Stimulated activated CD8-positive, alpha-beta memory T cell treated with anti-CD3 and anti-CD28 coated beads, Interleukin-7, amount 100 ng/mL, for 48 hours (primary cell): ENCODE measurements around the gene IL10.

Source experiments
- DNase-seq, 2 donors: peaks; one replicate each; pipeline ENCODE4 v3.0.0-alpha.2; 2020; ENCODE audit warnings: low read depth in 1 of 2; ENCODE audit errors: extremely low read depth in 1 of 2

IL10 gene

GRCh38 chr1:206737729-206738201 lies 34.5 kb downstream of the IL10 start:
- DNase-seq = peak in 1 of 2 donors; percentile 41

GRCh38 chr1:206736878-206737728 lies 35.2 kb downstream of the IL10 start:
- DNase-seq = peak in 1 of 2 donors; percentile 28

- no peak for DNase-seq
Observed at GRCh38 chr1:206735553-206736031, 36.7 kb downstream of the IL10 start.

GRCh38 chr1:206734499-206735142 lies 37.7 kb downstream of the IL10 start:
- DNase-seq = peak in 1 of 2 donors; percentile 61

- DNase-seq = no peak
Observed at GRCh38 chr1:206732992-206733391, 39.3 kb downstream of the IL10 start.

- no peak for DNase-seq
Observed at GRCh38 chr1:206732508-206732907, 39.8 kb downstream of the IL10 start.

- DNase-seq = no peak
Observed at GRCh38 chr1:206729507-206729906, 42.8 kb downstream of the IL10 start.

GRCh38 chr1:206729050-206729449 lies 43.2 kb downstream of the IL10 start:
- DNase-seq = no peak

GRCh38 chr1:206728697-206728987 lies 43.7 kb downstream of the IL10 start:
- DNase-seq = no peak

GRCh38 chr1:206727981-206728696 lies 44.2 kb downstream of the IL10 start:
- no peak for DNase-seq

- no peak for DNase-seq
Observed at GRCh38 chr1:206725109-206725963, 47.0 kb downstream of the IL10 start.

- DNase-seq = no peak
Observed at GRCh38 chr1:206723805-206724472, 48.4 kb downstream of the IL10 start.

- DNase-seq = no peak
Observed at GRCh38 chr1:206723462-206723804, 48.9 kb downstream of the IL10 start.

GRCh38 chr1:206722751-206723461 lies 49.4 kb downstream of the IL10 start:
- DNase-seq = no peak

- no peak for DNase-seq
Observed at GRCh38 chr1:206721454-206721853, 50.8 kb downstream of the IL10 start.

- no peak for DNase-seq
Observed at GRCh38 chr1:206719169-206719839, 53.0 kb downstream of the IL10 start.

GRCh38 chr1:206717674-206717989 lies 54.7 kb downstream of the IL10 start:
- no peak for DNase-seq
